Activated naive CD8-positive, alpha-beta T cell treated with anti-CD3 and anti-CD28 coated beads for 36 hours (primary cell): ENCODE measurements around the gene OBP2B. TPM values are rescaled to one million over a fixed set of nuclear protein-coding genes. Genes with fewer than 3 reads are reported as not detected.
"Not testable (repeated sequence)": the region's sequence is repeated elsewhere in the genome, so short reads cannot be mapped to it uniquely, and the experiment has no call there.

Source experiments
- DNase-seq: peaks from one replicate; pipeline ENCODE4 v3.0.0; 2021
- H3K27ac Mint-ChIP-seq: one replicate; pipeline ENCODE4 v1.8.0; 2022; ENCODE audit warnings: mild to moderate bottlenecking, moderate library complexity, mixed read lengths
- H3K27me3 Mint-ChIP-seq: one replicate; pipeline ENCODE4 v1.8.0; 2022; ENCODE audit warnings: mild to moderate bottlenecking, mixed read lengths
- H3K36me3 Mint-ChIP-seq: one replicate; pipeline ENCODE4 v1.8.0; 2021; ENCODE audit warnings: mild to moderate bottlenecking, mixed read lengths
- H3K4me1 Mint-ChIP-seq: one replicate; pipeline ENCODE4 v1.8.0; 2021; ENCODE audit warnings: mixed read lengths
- H3K4me3 Mint-ChIP-seq: one replicate; pipeline ENCODE4 v1.8.0; 2022; ENCODE audit warnings: mild to moderate bottlenecking, moderate library complexity, mixed read lengths
- H3K9me3 Mint-ChIP-seq: one replicate; pipeline ENCODE4 v1.8.0; 2022; ENCODE audit warnings: mixed read lengths
- total RNA-seq, 2 experiments: library from RNA; stranded (reverse); gene quantifications; one replicate each; pipeline ENCODE4 v1.2.3, GENCODE V29; 2021

The OBP2B gene
- total RNA-seq, 2 experiments from 2014 or later: not detected

DNA sequence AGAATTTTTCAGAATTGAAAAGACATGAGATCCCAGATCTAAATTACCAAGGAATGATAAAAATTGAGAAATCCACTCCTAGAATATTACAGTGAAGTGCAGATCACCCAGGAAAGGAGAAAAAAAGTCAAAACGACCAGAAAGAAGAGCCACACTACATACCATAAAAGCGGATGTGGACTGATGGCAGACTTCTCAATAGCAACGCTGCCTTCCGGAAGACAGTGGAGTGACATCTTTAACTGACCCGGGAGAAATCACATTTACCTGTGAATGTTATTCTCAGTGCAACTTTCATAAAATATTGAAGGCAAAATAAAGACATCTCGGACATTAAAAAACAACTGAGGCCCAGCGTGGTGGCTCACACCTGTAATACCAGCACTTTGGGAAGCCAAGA is 21.5 kb upstream of the OBP2B start:
- not testable (repeated sequence) for DNase-seq, H3K9me3 Mint-ChIP-seq, H3K27ac Mint-ChIP-seq, H3K27me3 Mint-ChIP-seq, H3K4me3 Mint-ChIP-seq, H3K36me3 Mint-ChIP-seq, H3K4me1 Mint-ChIP-seq

DNA sequence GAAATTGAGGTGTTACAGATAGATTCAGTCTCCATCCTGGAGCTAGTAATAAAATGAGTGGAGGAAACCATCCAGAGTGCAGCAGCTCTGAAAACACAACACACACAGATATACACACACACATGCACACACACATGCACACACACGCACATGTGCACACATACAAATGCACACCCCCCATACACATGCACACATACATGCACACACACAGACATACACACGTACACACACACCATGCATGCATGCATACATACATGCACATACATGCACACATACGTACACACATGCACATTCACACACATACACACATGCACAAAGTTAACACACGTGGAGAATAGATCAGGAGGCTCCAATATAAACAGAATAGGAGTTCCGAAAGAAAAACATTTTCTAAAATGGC is 21.0 kb upstream of the OBP2B start:
- no peak for DNase-seq
- Mint-ChIP-seq H3K9me3 (no peaks in the 10 kb centered on the region), H3K4me1 (no peaks in the 10 kb centered on the region), H3K27ac (no peak overlapping the region), H3K4me3 (no peak overlapping the region), H3K36me3 (no peaks in the 10 kb centered on the region), H3K27me3 (no peaks in the 10 kb centered on the region)

DNA sequence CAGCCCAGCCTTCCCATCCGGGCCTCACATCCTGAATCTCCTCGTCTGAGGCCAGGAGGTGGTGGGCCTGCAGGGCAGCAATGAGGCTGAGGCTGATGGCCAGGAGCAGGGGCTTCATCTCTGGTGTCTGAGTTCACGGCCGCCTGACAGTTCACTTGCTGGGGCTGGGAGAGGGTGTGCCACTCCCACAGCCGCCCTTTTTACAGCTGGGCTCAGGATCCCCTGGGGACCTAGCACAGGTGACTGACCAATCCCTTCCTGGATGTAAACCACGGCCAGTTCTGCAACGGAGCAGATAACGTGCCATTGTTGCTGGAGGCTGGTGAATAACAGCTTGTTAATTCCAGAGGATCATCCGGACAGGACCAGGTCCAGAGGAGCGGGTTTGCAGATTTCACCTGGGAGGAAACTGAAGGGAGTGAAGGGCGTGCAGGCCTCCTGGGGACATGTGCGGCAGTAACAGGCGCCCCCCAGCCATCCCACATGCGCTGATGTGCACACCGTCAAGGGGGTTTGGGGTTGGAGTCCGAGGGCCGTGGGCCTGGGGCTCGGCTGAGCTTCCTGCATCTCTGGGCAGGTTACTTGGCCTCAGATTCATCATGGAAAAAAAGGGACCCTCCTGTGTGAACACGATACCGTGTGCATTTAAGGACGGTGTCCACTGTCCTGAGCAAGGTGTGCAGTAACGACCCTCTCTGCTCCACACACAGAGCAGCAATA is 19.6 kb upstream of the OBP2B start:
- H3K27ac Mint-ChIP-seq, H3K27me3 Mint-ChIP-seq, H3K36me3 Mint-ChIP-seq, H3K9me3 Mint-ChIP-seq, H3K4me3 Mint-ChIP-seq, H3K4me1 Mint-ChIP-seq, DNase-seq: not testable (repeated sequence)

DNA sequence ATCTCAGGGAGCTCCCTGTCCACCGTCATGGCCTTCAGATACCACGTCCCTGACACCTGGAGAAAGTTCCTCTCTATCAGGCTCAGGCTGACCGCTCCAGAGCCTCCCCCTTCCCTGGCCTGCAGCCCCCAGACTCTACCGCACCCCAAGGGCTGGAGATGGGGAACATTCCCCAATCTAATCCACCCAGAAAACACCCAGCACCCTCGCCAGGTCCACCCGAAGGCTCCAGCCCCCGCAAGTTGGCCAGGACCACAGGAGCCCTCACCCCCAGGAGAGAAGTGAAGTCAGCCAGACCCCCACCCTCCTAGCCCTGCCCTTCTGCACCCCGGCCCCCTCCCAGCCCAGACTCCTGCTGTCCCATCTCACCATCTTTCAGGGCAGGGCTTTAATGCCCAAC is 18.9 kb upstream of the OBP2B start:
- H3K4me3 Mint-ChIP-seq: not testable (repeated sequence)

DNA sequence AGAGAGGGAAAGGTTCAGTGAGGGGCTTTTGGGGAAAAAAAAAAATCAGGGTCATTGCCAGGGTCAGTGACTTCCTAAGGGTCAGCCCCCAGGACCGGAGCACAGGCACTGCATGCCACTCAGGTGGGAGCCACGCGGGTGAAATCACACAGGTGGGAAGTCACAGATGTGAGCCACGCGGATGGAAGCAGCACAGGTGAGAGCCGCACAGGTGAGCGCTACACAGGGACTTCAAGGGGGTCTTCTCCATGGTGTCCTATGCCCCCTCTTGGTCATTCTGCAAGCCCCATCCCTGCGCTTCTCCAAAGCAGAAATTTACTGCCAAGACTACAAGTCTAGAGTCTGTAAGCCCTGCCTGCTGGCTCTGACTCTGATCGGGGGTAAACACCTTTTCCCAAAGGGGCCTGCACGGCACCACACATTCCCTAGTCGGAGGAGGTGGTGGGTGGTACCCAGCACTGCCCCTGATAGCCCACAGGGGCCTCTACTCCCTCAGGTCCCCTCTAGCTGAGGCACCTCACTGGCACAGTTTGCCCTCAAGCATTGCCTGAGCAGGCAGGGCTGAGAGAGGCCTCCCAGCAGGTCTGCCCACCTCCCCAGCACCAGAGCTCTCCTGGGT is 18.3 kb upstream of the OBP2B start:
- peaks cover 8% of the 10 kb centered on the region for H3K27me3 Mint-ChIP-seq
- no peak overlapping the region for H3K4me3 Mint-ChIP-seq
- no peaks in the 10 kb centered on the region for H3K36me3 Mint-ChIP-seq
- DNase-seq: no peak
- H3K9me3 Mint-ChIP-seq: no peaks in the 10 kb centered on the region
- no peaks in the 10 kb centered on the region for H3K4me1 Mint-ChIP-seq
- no peak overlapping the region for H3K27ac Mint-ChIP-seq

More for the DNA sequence above, 18.9 kb upstream of the OBP2B start:
- not testable (repeated sequence) for H3K9me3 Mint-ChIP-seq, H3K27ac Mint-ChIP-seq, H3K27me3 Mint-ChIP-seq, H3K4me1 Mint-ChIP-seq, DNase-seq, H3K36me3 Mint-ChIP-seq

DNA sequence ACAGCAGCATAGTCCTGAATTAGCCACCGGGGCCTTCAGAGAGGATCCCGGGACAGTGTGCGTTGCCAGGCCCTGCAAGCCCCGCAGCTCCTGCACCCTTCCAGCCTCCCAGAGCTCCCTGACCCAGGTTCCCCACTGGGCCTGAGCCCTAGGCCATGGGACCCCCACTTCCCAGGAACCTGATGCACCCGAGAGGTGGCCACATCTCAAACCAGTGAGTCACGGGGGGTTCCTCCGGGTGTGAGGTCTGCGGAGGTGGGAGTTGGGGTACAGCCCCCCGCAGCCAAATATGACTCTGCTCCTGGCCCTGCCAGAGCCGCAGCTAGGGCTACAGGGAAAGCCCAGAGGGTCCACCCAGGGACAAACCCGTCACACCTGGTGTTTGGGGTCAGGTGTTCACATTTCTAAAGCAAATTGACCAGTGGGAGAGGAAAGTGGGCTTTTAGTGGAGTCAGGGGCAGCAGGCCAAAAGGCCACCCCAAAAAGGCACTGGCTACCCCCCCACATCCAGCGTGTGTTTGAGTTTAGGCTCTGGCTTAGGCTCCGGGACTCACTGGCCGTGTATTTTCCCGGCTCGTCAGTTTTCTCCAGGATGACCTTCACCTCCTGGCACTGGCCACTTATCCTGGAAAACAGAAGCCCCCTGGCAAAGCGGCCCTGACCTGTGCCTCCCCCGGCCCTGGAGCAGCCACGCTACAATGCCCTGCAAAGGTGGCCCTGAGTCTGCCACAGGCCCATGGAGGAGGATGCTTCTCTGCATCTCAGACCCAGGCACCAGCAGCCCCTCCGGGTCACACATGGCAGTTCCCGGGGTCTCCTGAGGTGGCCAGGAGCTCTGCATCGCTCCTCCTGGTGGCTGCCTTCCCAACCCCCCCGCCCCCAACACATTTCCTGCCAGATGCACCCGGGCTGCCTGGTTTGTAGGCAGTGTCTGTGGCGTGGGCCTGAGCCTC is 17.4 kb upstream of the OBP2B start:
- H3K27ac Mint-ChIP-seq: no peak overlapping the region
- DNase-seq: no peak
- H3K4me3 Mint-ChIP-seq: no peak overlapping the region
- H3K9me3 Mint-ChIP-seq: no peaks in the 10 kb centered on the region
- H3K27me3 Mint-ChIP-seq: peaks cover 8% of the 10 kb centered on the region
- no peaks in the 10 kb centered on the region for H3K4me1 Mint-ChIP-seq
- no peaks in the 10 kb centered on the region for H3K36me3 Mint-ChIP-seq

DNA sequence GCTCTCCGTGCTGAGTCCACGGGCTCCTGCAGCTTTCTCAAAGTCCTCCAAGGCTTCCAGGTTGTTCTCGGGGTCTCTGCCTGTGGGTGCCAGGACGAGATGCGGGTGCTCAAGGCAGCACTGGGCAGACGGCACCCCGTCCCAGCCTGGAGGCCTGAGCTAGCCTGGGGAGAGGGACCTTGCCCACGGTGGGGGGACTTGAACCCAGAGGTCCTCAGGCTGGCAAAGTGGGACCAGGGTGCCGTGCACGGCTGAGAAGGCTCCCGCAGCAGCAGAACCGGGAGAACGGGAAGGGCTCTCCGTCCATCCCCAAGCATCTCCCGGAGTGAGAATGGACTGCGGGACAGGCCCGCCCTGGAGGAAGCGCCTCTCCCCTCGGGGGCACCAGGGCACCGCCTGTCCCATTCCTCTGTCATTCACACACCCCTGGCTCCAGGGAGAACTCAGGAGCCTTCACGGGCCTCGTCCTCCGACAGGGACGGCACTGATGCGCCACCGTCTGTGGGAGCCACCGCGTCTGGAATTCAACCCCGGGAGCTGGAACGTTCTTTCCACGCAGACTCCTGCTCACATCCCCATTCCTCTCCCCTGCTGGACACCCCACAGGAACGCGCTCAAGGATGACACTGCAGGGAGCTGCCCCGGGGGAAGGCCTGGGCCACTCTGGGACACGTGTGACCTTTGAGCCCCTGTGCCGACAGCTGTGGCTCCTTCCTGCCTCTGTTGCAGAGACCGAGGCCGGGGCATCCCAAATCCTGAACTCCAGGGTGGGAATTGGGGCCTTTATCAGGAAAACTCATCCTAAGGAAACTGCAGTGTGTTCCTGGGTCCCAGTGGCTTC is 16.3 kb upstream of the OBP2B start:
- Mint-ChIP-seq H3K27me3 (peaks cover 13% of the 10 kb centered on the region), H3K9me3 (no peaks in the 10 kb centered on the region), H3K27ac (no peak overlapping the region), H3K4me3 (no peak overlapping the region), H3K4me1 (no peaks in the 10 kb centered on the region), H3K36me3 (no peaks in the 10 kb centered on the region)
- no peak for DNase-seq

DNA sequence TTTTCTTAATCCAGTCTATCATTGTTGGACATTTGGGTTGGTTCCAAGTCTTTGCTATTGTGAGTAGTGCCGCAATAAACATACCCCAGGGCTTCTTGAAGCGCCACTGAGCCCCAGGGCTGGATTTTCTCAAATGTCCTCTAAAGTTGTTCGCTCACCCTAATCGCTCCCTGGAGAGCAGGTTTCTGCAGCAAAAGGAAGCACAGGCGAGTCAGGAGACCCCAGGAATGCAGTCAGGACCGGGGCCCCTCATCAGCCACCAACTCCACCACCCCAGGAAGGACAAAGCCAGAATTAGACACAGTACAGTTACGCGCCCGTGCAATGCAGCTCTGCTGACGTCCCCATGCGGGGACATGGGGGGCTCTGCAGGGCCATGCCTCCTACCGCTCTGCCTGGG is 15.7 kb upstream of the OBP2B start:
- H3K36me3 Mint-ChIP-seq: no peaks in the 10 kb centered on the region
- no peak overlapping the region for H3K27ac Mint-ChIP-seq
- DNase-seq: no peak
- no peaks in the 10 kb centered on the region for H3K9me3 Mint-ChIP-seq
- no peaks in the 10 kb centered on the region for H3K4me1 Mint-ChIP-seq
- H3K4me3 Mint-ChIP-seq: no peak overlapping the region
- H3K27me3 Mint-ChIP-seq: peaks cover 19% of the 10 kb centered on the region

DNA sequence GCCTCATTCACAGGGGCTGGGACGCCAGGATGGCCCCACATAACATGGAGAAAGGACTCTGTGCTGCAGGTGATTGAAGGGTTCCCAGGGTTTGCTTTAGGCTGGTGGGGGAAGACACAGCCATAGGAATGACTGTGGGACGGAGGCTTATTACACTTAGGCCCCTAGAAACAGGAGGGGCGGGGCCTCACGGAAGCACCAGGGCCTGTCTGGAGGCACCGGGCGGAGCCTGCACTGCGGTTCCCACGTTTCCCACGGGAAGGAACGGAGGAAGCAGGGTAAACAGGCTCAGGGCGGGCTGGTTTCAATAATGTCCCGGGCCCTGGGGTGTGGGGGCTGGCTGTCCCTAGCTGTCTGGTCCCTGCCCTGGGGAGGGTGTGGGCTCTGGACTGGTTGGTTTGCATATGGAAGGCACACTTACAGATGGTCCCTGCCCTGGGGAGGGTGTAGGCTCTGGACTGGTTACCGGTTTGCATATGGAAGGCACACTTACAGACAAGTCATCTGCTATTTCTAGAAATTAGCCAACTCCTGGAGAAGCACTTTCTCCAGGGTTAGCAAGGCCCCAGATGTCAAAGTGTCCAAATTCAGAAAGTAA is 14.2 kb upstream of the OBP2B start:
- peaks cover 31% of the 10 kb centered on the region for H3K27me3 Mint-ChIP-seq
- not testable (repeated sequence) for H3K9me3 Mint-ChIP-seq, DNase-seq, H3K36me3 Mint-ChIP-seq, H3K4me3 Mint-ChIP-seq, H3K27ac Mint-ChIP-seq, H3K4me1 Mint-ChIP-seq

DNA sequence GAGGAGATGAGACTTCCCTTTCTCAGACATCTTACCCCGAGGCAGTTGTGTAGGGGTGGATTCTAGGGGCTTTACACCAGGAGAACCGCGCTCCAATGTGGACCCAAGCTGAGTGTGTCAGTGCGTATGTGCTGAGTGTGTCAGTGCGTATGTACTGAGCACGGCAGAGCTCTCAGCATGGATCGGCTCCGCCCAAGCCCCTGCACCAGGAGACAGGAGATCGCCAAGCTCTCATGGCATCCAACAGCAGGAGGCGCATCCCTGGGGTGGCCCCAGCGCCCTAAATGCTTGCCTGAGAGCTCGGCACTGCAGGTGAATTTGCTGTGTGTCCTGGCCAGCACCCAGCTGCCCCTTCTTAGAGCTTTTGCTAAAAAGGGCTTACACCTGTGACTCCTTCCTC is 12.9 kb upstream of the OBP2B start:
- H3K4me3 Mint-ChIP-seq, H3K36me3 Mint-ChIP-seq, H3K9me3 Mint-ChIP-seq, H3K4me1 Mint-ChIP-seq, H3K27ac Mint-ChIP-seq, DNase-seq: not testable (repeated sequence)
- peaks cover 41% of the 10 kb centered on the region for H3K27me3 Mint-ChIP-seq

DNA sequence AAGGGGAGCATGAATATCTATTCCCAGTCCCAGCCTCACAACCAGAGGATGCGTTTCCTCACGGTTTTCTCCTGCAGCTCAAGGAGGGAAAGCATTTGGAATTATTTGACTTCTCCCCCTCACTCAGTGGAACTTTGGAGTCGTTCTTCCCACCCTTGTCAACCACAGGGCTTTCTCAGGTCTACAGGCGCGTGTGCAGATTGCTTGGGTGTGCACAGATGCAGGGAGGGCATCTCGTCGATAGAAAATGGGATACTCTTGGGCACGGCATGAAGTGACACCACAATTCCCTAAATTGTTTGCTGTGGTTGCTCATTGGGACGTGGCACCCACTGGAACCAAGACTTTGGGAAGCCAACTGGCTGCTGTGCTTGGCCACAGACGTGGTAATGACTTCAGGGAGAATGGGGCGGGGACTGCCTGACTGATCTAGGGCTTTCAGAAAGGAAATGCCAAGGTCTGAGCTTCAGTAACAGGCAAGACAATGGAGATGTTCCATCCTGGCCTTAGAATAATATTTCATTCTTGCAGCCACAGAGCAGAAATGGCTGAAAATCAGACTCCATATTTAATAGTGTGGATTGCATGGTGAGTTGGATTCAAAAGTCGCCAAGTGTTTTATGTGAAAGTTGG is 12.2 kb upstream of the OBP2B start:
- DNase-seq: no peak
- Mint-ChIP-seq H3K4me3 (no peak overlapping the region), H3K27me3 (peaks cover 47% of the 10 kb centered on the region), H3K36me3 (no peaks in the 10 kb centered on the region), H3K27ac (no peak overlapping the region), H3K9me3 (no peaks in the 10 kb centered on the region), H3K4me1 (no peaks in the 10 kb centered on the region)

DNA sequence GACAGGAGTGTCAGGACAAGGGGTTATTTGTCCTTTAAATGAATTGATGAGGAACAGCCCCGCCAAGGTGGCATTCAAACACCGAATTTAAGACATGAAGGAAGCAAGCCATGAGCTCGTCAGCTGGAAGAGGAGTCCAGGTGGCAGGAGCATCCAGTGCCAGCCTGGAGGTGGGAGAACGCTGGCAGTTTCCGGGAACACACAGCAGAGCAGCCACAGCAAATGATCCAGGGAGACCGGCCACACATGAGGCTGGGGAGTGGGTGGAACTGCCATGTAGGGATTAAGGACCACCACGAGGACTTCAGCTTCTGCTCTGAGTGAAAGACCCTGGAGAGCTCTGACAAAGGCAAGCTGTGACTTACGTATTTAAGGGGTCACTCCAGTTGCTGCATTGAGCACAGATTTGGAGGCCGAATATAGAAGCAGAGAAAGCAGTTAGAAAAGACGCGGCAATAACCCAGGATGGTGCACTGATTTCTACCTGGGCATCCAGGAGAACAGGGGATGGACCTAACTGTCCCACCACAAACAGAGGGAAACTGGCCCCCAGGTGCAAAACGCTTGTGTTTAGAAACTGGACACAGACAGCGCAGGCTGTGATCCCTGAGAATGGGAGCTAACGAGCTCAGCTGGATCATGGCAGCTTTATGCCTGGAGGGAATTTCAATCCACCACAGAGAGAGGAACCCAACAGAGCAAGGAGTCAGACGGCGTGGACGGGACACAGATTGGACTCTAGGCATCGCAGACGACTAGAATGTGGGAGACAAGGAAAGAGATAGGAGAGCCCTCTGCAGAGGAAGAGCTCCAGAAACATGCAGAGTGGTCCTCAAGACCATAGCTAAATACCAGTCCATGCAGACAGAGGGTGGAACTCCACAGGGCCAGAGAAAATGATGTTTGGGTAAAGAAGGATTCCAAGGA is 9.3 kb upstream of the OBP2B start:
- H3K9me3 Mint-ChIP-seq, DNase-seq, H3K4me3 Mint-ChIP-seq, H3K4me1 Mint-ChIP-seq, H3K27ac Mint-ChIP-seq, H3K36me3 Mint-ChIP-seq: not testable (repeated sequence)
- H3K27me3 Mint-ChIP-seq: peaks cover 60% of the 10 kb centered on the region

DNA sequence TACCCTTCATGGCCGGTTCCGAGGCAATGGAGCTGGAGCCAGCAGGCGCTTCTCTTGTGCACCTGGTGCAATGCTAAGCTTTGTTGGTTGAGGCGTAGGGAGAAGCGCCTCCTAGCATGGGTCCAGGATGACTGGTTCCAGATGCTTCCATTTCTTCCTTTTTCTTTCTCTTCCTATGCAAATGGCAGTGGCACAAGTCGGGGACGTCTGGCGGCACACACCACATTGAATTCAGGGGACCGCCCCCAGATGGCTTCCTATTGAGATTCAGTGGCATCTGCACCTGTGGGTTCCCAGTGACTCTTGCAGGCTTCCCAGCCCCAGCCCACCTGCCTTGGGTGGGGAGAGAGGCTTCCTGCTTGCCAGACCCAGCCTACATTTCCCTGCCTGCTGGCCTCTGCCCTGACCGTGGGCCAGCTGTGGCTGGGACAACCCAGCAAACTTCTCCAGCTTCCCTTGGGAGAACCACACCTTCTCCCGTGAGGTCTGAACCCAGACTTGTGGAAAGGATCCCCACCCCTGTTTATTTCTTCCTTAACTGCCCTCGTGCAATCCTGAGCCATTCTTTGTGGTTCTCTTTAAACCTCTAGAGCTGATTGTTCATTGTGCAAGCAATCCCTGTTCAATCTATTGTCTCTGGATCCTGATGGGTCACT is 8.4 kb upstream of the OBP2B start:
- H3K4me1 Mint-ChIP-seq, H3K4me3 Mint-ChIP-seq, H3K9me3 Mint-ChIP-seq, H3K36me3 Mint-ChIP-seq, DNase-seq, H3K27ac Mint-ChIP-seq: not testable (repeated sequence)
- peaks cover 65% of the 10 kb centered on the region for H3K27me3 Mint-ChIP-seq
